Ovary (tissue), 9 donors: Measurements from ENCODE around the gene LGALS7. TPM values are rescaled to one million over a fixed set of nuclear protein-coding genes. Genes with fewer than 3 reads are reported as not detected.
"Not testable (repeated sequence)": the region's sequence is repeated elsewhere in the genome, so short reads cannot be mapped to it uniquely, and the experiment has no call there.

ENCODE experiments used
- DNase-seq, 5 donors: peaks; one replicate each; pipeline ENCODE4 v3.0.0-alpha.2; 2019 to 2020
- H3K27ac ChIP-seq, 2 donors: fragments of 200-600 bp; one replicate each; pipeline versions ENCODE4 v1.5.1 to v1.8.0; 2019 to 2022
- H3K27me3 ChIP-seq: fragments of 200-600 bp; one replicate; pipeline ENCODE4 v1.8.0; 2022
- H3K36me3 ChIP-seq: fragments of 200-600 bp; sonication (generic); one replicate; pipeline ENCODE4 v1.5.1; 2019
- H3K4me1 ChIP-seq: one replicate; pipeline ENCODE4 v1.8.1; 2013; ENCODE audit warnings: mild to moderate bottlenecking, moderate library complexity; ENCODE audit not compliant: insufficient read depth
- H3K4me3 ChIP-seq: fragments of 200-600 bp; sonication (generic); one replicate; pipeline ENCODE4 v1.5.1; 2017
- H3K9me3 ChIP-seq, 2 donors: fragments of 200-600 bp in 1 of 2; sonication (generic) in 1 of 2; one replicate each; pipeline versions ENCODE4 v1.5.1 to v1.8.1; 2013 to 2019; ENCODE audit warnings: mild to moderate bottlenecking in 1 of 2, moderate library complexity in 1 of 2
- CTCF ChIP-seq, 3 donors: fragments of 450-650 bp in 2 of 3; fragments of 200-600 bp in 1 of 3; IDR thresholded peaks; one replicate each; pipeline versions ENCODE4 v1.5.1 to v1.8.0; 2016 to 2022; ENCODE audit warnings: antibody characterized with exemption in 3 of 3, mild to moderate bottlenecking in 1 of 3
- EP300 ChIP-seq: sonication (generic); formaldehyde crosslinking; IDR thresholded peaks from one replicate; pipeline ENCODE4 v1.6.1; 2017; ENCODE audit warnings: antibody characterized with exemption
- POLR2A ChIP-seq: fragments of 450-650 bp; IDR thresholded peaks from one replicate; pipeline ENCODE4 v1.6.1; 2017; ENCODE audit warnings: antibody characterized with exemption, mild to moderate bottlenecking, moderate library complexity
- WGBS, 3 donors: extraction: QIAGEN DNeasy Blood & Tissue Kit in 1 of 3; methylation state at CpG; one replicate each; pipeline versions ENCODE4 v1.1.5 to v1.1.7; 2013 to 2017; 5-methylcytosine and 5-hydroxymethylcytosine counted together
- intact Hi-C, 4 donors: fragments of 100-400 bp; cut with DNase I; formaldehyde crosslinking; loops; one replicate each; pipeline versions ENCODE4 v1.11.0 to v1.15.1; 2022 to 2023
- polyA plus RNA-seq, 2 donors: library from polyadenylated mRNA; stranded (reverse); fragments of 200-250 nt in 1 of 2; fragments of 350-450 nt in 1 of 2; fragmentation: Illumina TruSeq in 1 of 2; extraction: RNeasy Lipid Tissue Mini Kit (QIAGEN cat#74804) in 1 of 2; gene quantifications; one replicate each; pipeline ENCODE4 v1.2.3, GENCODE V29; 2013 to 2014
- total RNA-seq, 7 donors: library from RNA; depleted of rRNA in 2 of 7; stranded (reverse); fragments of >200 nt in 2 of 7; fragmentation: NEBNext Ultra II Directional in 3 of 7; extraction: Animal tissue kit (Norgen Biotek cat#: 25700) in 3 of 7; gene quantifications; one replicate each; pipeline versions ENCODE4 v1.1.0 to v1.2.4, GENCODE V29; 2016 to 2023
- donor health status: DM: no; HTN: no; CAD: no; lungs with moderate emphysema.
- donor health status: DM: no; HTN: no; CAD: no.
- donor health status: Bipolar disorder and iron deficiency.
- donor health status: DM: yes; HTN: yes; CAD: no.
- donor health status: DM: no; HTN: no; CAD: no.
- donor health status: DM: yes; HTN: yes; CAD: no.

Gene LGALS7
- total and polyA plus RNA-seq, 9 donors: 0.69 to 0.84 (median 0.79) TPM; not detected in 6

- H3K36me3 ChIP-seq: no peaks in the 10 kb centered on the region
- DNase-seq: no peak
- H3K27me3 ChIP-seq: no peaks in the 10 kb centered on the region
- no peaks in the 10 kb centered on the region for H3K4me1 ChIP-seq
- TF ChIP-seq CTCF (IDR thresholded peaks at IDR 0.05) (no peak), EP300 (no peak), POLR2A (no peak)
- H3K4me3 ChIP-seq: no peak overlapping the region
- 91 to 92% (median 92%) methylated on average over 5 of the region's 5 CpGs for WGBS, 3 donors
- no peaks in the 10 kb centered on the region for H3K9me3 ChIP-seq
- intact Hi-C loops: no loop called here
- H3K27ac ChIP-seq: no peak overlapping the region
Measured at GRCh38 chr19:38800577-38801347, 27.4 kb upstream of the LGALS7 start.

DNA sequence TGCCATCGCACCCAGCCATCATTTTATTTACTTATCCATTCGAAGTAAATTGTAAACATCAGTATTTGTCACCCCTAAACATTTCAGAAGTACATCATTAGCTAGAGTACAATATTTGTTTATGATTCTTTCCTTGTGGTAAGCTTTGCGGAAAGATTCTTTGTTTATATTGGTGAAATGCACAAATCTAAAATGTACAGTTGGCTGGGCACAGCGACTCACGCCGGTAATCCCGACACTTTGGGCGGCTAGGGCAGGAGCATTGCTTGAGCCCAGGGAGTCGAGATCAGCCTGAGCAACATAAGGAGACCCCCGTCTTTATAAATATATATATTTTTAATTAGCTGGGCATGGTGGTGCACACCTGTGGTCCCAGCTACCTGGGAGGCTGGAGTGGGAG lies 25.8 kb upstream of the LGALS7 start:
- H3K4me3 ChIP-seq: no peak overlapping the region
- no peak for DNase-seq
- no peaks in the 10 kb centered on the region for H3K4me1 ChIP-seq
- 87 to 90% (median 89%) methylated on average over 10 of the region's 10 CpGs for WGBS, 3 donors
- H3K36me3 ChIP-seq: no peaks in the 10 kb centered on the region
- H3K27me3 ChIP-seq: no peaks in the 10 kb centered on the region
- H3K27ac ChIP-seq: no peak overlapping the region
- H3K9me3 ChIP-seq: no peaks in the 10 kb centered on the region
- TF ChIP-seq POLR2A: no peak
- no peak for TF ChIP-seq CTCF (IDR thresholded peaks at IDR 0.05)
- no peak for TF ChIP-seq EP300
- intact Hi-C loops: no loop called here

DNA sequence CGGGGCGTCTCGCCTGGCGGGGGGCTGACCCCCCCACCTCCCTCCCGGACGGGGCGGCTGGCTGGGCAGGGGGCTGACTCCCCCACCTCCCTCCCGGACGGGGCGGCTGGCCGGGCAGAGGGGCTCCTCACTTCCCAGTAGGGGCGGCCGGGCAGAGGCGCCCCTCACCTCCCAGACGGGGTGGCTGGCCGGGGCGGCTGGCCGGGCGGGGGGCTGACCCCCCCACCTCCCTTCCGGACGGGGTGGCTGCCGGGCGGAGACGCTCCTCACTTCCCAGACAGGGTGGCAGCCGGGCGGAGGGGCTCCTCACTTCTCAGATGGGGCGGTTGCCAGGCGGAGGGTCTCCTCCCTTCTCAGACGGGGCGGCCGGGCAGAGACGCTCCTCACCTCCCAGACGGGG lies 24.5 kb upstream of the LGALS7 start:
- H3K4me1 ChIP-seq, H3K36me3 ChIP-seq, intact Hi-C loops, H3K4me3 ChIP-seq, H3K27ac ChIP-seq, H3K9me3 ChIP-seq, H3K27me3 ChIP-seq, DNase-seq: not testable (repeated sequence)
- 80 to 90% methylated on average over 2 to 22 of the region's 33 CpGs; no CpG with 5 or more reads in 1 of the 3 donors for WGBS, 3 donors

- Histone ChIP-seq H3K27ac (no peak overlapping the region), H3K4me1 (no peaks in the 10 kb centered on the region), H3K36me3 (no peaks in the 10 kb centered on the region), H3K9me3 (no peaks in the 10 kb centered on the region), H3K27me3 (no peaks in the 10 kb centered on the region), H3K4me3 (no peak overlapping the region)
- TF ChIP-seq EP300: no peak
- no peak for TF ChIP-seq POLR2A
- no peak for TF ChIP-seq CTCF (IDR thresholded peaks at IDR 0.05)
- 61 to 86% (median 64%) methylated on average over 2 of the region's 2 CpGs for WGBS, 3 donors
- intact Hi-C loops: no loop called here
- DNase-seq: no peak
Measured at GRCh38 chr19:38796154-38796553, 22.8 kb upstream of the LGALS7 start.

DNA sequence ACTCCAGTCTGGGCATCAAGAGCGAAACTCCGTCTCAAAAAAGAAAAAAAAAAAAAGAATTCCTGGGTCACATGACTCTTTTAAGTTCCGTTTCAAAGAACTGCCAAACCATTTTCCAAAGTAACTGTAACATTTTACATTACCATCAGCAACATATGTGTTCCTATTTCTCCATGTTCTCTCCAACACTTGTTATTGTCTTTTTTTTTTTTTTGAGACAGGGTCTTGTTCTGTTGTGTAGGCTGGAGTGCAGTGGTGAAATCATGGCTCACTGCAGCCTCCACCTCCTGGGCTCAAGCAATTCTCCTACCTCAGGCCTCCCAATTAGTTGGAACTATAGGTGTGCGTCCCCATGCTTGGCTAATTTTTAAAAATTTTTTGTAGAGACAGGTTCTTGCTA lies 22.2 kb upstream of the LGALS7 start:
- Histone ChIP-seq H3K36me3 (no peaks in the 10 kb centered on the region), H3K27ac (no peak overlapping the region), H3K27me3 (no peaks in the 10 kb centered on the region), H3K4me3 (no peak overlapping the region), H3K9me3 (no peaks in the 10 kb centered on the region), H3K4me1 (no peaks in the 10 kb centered on the region)
- WGBS, 3 donors: 82 to 91% (median 89%) methylated on average over 4 of the region's 4 CpGs
- no peak for DNase-seq
- intact Hi-C loops: no loop called here
- TF ChIP-seq EP300 (no peak), POLR2A (no peak), CTCF (IDR thresholded peaks at IDR 0.05) (no peak)
